ENCODE measurements around the gene TADA3. TPM values are rescaled to one million over a fixed set of nuclear protein-coding genes. Genes with fewer than 3 reads are reported as not detected.
A peak's percentile ranks its signal among the peaks of the same experiment; 100 is the strongest.
"Not testable (repeated sequence)": the region's sequence is repeated elsewhere in the genome, so short reads cannot be mapped to it uniquely, and the experiment has no call there.

The TADA3 gene
- total RNA-seq, 3 donors from 2014 or later, result 39.3 to 42.0 (median 40.2) TPM

DNA sequence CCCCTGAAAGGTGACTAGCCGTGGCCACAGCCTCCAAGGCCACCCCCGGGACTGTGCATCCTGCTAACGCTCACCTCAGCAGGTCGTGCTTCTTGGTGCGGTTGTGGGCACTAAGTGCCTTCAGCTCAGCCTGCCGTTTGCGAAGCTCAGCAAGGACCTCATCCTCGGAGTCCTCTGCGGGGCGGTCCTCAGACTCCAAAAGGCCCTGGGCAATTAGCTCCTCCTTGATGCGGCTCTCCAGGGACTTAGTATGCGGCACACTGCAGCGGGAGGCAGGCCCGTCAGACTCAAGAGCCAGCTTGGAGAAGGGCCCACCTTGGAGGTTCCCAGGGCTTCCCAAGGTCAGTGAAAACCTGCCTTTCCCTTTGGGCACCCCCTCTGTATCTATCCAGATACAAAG is 8.3 kb downstream of the TADA3 start:
- peaks cover 40% of the 10 kb centered on the region for H3K36me3 Mint-ChIP-seq (ENCODE audit: insufficient read depth)
- no peak for DNase-seq
- no peak overlapping the region for H3K4me3 Mint-ChIP-seq
- no peaks in the 10 kb centered on the region for H3K9me3 Mint-ChIP-seq
- peaks cover 48% of the 10 kb centered on the region for H3K4me1 Mint-ChIP-seq (ENCODE audit: low read depth)
- H3K27me3 Mint-ChIP-seq (ENCODE audit: low read depth), result no peaks in the 10 kb centered on the region
- ATAC-seq, result no peak

GRCh38 chr3:9782770-9783169 is 9.5 kb downstream of the TADA3 start:
- Mint-ChIP-seq H3K4me1 (ENCODE audit: low read depth) (peaks cover 58% of the 10 kb centered on the region), H3K4me3 (no peak overlapping the region), H3K27me3 (ENCODE audit: low read depth) (no peaks in the 10 kb centered on the region), H3K36me3 (ENCODE audit: insufficient read depth) (peaks cover 36% of the 10 kb centered on the region), H3K9me3 (no peaks in the 10 kb centered on the region)
- DNase-seq (no peak), ATAC-seq (no peak)

DNA sequence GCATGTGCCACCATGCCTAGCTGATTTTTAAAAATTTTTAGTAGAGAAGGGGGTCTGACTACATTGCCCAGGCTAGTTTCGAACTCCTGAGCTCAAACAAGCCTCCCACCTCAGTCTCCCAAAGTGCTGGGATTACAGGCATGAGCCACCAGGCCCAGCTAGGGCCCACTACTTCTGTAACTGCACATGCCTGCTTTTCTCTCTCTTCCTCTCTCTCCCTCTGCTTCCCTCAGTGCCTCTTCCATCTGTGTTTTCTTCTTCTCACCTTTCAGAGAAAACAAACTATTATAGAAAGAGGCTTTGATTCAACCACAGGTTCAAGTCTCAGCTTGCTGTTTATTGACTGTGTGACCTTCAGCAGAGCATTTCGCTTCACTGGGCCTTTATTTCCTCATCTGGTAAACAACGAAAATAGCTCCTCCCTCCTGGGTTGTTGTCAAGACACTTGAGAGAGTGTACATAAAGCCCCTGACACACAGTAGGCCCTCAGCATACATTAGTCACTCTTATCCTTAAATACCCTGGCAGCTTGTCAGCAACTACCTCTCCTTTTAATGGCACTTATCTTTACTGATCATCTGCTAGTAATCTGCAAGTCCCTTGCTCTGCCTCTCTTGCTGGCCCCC is 10.2 kb downstream of the TADA3 start:
- ATAC-seq, result no peak
- Mint-ChIP-seq H3K4me1 (ENCODE audit: low read depth) (peaks cover 58% of the 10 kb centered on the region), H3K4me3 (no peak overlapping the region), H3K27me3 (ENCODE audit: low read depth) (no peaks in the 10 kb centered on the region), H3K9me3 (no peaks in the 10 kb centered on the region), H3K36me3 (ENCODE audit: insufficient read depth) (peaks cover 30% of the 10 kb centered on the region)
- no peak for DNase-seq

DNA sequence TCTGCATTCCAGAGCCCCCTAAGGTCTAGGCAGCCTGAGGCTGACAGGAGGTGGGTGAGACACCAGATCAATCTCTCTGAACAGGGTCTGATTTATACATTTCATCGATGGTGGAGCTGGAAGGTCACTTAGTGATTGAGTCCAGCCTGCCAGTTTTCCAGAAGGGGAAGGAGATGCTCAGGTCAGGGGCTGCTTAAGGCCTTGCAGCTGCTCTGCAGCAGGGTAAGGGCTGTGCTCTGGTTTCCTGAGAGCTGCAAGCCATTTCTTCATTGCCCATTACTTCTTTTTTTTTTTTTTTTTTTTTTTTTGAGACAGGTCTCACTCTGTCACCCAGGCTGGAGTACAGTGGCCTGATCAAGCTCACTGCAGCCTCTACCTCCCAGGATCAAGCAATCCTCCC is 10.7 kb downstream of the TADA3 start:
- no peak for DNase-seq
- H3K4me3 Mint-ChIP-seq, result no peak overlapping the region

DNA sequence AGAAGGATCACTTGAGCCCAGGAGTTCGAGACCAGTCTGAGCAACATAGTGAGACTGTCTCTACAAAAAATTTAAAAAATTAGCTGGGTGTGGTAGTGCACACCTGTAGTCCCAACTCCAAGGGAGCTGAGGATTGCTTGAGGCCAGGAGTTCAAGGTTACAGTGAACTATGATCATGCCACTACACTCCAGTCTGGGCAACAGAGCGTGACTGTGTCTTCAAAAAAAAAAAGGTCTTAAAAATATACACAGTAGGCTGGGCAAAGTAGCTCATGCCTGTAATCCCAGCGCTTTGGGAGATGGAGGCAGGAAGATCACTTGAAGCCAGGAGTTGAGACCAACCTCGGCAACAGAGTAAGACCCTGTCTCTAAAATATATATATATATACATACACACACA is 11.4 kb downstream of the TADA3 start:
- H3K36me3 Mint-ChIP-seq (ENCODE audit: insufficient read depth), result peaks cover 20% of the 10 kb centered on the region
- H3K4me3 Mint-ChIP-seq, result no peak overlapping the region
- H3K4me1 Mint-ChIP-seq (ENCODE audit: low read depth), result peaks cover 61% of the 10 kb centered on the region
- ATAC-seq, result no peak
- no peaks in the 10 kb centered on the region for H3K9me3 Mint-ChIP-seq
- DNase-seq, result no peak
- H3K27me3 Mint-ChIP-seq (ENCODE audit: low read depth), result no peaks in the 10 kb centered on the region

More for the DNA sequence above, 10.7 kb downstream of the TADA3 start:
- Mint-ChIP-seq H3K9me3 (no peaks in the 10 kb centered on the region), H3K4me1 (ENCODE audit: low read depth) (peaks cover 60% of the 10 kb centered on the region), H3K36me3 (ENCODE audit: insufficient read depth) (peaks cover 26% of the 10 kb centered on the region), H3K27me3 (ENCODE audit: low read depth) (no peaks in the 10 kb centered on the region)
- no peak for ATAC-seq

DNA sequence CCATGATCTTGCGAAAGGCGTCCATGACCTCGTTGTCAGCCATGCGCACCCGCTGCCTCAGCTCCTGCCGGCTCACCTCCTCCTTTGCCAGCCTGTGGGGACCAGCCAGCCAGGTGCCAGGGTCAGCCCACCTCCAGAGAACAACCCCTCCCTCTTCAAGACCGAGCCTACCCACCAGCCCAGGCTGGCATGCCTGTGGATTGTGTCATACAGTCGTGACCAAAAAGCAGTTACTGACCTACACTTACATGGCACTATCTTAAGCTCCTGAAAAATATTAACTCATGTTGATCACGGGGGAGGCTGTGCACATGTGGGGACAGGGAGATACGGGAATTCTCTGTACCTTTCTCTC is 11.8 kb downstream of the TADA3 start:
- Mint-ChIP-seq H3K36me3 (ENCODE audit: insufficient read depth) (peaks cover 17% of the 10 kb centered on the region), H3K9me3 (no peaks in the 10 kb centered on the region), H3K4me3 (peak overlapping the region; percentile 40), H3K4me1 (ENCODE audit: low read depth) (peaks cover 61% of the 10 kb centered on the region), H3K27me3 (ENCODE audit: low read depth) (no peaks in the 10 kb centered on the region)
- no peak for DNase-seq
- ATAC-seq, result no peak

DNA sequence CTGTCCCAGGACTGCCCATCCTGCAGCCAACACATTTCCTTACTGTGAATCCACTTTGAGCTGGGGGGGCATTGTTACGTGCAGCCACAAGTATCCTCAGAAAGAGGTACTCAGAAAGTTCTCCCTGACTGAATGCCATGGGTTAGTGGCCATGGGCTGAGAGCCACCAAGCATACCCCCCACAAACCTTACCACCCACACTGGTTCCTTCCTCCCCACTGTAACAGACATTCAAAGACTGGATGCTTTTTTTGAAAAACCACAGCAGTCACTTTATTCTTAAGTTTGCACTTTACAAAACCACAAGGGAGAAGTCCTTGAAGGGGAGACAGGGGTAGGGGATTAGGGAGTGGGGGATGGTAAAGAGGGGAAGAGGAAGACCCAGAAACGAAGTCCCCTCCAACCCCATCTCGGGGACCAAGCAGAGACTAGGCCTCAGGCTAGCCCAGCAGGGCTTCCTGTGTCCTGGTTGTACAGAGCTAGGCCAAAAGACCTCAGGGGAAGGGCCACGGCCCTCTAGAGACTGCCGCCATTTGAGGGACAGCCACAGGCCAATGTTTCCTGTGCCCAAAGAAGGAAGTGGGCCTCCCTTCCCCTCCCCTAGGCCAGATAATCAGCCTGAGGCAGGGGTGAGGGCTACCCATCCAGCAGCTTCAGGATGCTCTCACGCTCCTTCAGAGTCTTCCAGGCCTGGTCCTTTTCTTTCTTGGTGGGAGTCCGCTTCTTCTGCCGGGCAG is 12.4 kb downstream of the TADA3 start:
- peaks cover 16% of the 10 kb centered on the region for H3K36me3 Mint-ChIP-seq (ENCODE audit: insufficient read depth)
- peak overlapping the region; percentile 40 for H3K4me3 Mint-ChIP-seq
- H3K27me3 Mint-ChIP-seq (ENCODE audit: low read depth), result no peaks in the 10 kb centered on the region
- H3K9me3 Mint-ChIP-seq, result no peaks in the 10 kb centered on the region
- peaks cover 61% of the 10 kb centered on the region for H3K4me1 Mint-ChIP-seq (ENCODE audit: low read depth)
- no peak for DNase-seq
- peak; percentile 22 to 37 for ATAC-seq

DNA sequence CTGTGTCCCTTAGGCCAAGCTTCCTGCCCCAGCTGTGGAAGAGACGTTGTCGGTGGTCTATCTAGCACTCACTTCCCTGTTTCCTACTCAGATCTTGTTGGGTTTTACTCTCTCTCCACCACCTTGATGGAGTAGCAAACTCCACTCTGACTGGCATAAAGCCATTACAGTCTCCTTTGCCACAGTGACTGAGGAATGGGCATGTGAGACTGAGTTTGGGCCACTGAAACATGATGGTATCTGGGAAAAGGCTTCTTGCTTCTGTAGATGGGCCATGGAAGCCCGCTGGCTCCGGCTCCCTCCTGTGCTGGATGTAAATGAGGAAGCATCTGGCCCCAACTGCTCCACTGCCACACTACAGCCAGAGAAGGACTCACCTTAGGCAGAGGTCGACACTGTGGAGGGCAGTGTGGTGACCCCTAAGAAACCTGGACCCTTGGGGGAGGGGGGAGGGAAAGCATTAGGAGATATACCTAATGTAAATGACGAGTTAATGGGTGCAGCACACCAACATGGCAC is 13.1 kb downstream of the TADA3 start:
- Mint-ChIP-seq H3K36me3 (ENCODE audit: insufficient read depth) (peaks cover 15% of the 10 kb centered on the region), H3K27me3 (ENCODE audit: low read depth) (no peaks in the 10 kb centered on the region), H3K4me1 (ENCODE audit: low read depth) (peaks cover 61% of the 10 kb centered on the region), H3K9me3 (no peaks in the 10 kb centered on the region), H3K4me3 (peak overlapping the region; percentile 46)
- DNase-seq, result no peak
- no peak for ATAC-seq

GRCh38 chr3:9778143-9779074 is 13.9 kb downstream of the TADA3 start:
- Mint-ChIP-seq H3K36me3 (ENCODE audit: insufficient read depth) (peaks cover 12% of the 10 kb centered on the region), H3K4me1 (ENCODE audit: low read depth) (peaks cover 61% of the 10 kb centered on the region), H3K27me3 (ENCODE audit: low read depth) (no peaks in the 10 kb centered on the region), H3K4me3 (peak overlapping the region; percentile 46), H3K9me3 (no peaks in the 10 kb centered on the region)
- peak; percentile 90 to 94 for ATAC-seq
- DNase-seq, result peak; percentile 38

- DNase-seq, result no peak
- no peaks in the 10 kb centered on the region for H3K27me3 Mint-ChIP-seq (ENCODE audit: low read depth)
- H3K4me3 Mint-ChIP-seq, result peak overlapping the region; percentile 62
- H3K9me3 Mint-ChIP-seq, result no peaks in the 10 kb centered on the region
- peak; percentile 41 to 45 for ATAC-seq
- H3K36me3 Mint-ChIP-seq (ENCODE audit: insufficient read depth), result peaks cover 8% of the 10 kb centered on the region
- H3K4me1 Mint-ChIP-seq (ENCODE audit: low read depth), result peaks cover 59% of the 10 kb centered on the region
These were observed 14.6 kb downstream of the TADA3 start for GRCh38 chr3:9777694-9778021.

- DNase-seq (no peak), ATAC-seq (no peak)
- peaks cover 55% of the 10 kb centered on the region for H3K4me1 Mint-ChIP-seq (ENCODE audit: low read depth)
- H3K36me3 Mint-ChIP-seq (ENCODE audit: insufficient read depth), result peaks cover 5% of the 10 kb centered on the region
- H3K4me3 Mint-ChIP-seq, result peak overlapping the region; percentile 62
- H3K27me3 Mint-ChIP-seq (ENCODE audit: low read depth), result no peaks in the 10 kb centered on the region
- no peaks in the 10 kb centered on the region for H3K9me3 Mint-ChIP-seq
These were observed 15.2 kb downstream of the TADA3 start for GRCh38 chr3:9776896-9777693.

DNA sequence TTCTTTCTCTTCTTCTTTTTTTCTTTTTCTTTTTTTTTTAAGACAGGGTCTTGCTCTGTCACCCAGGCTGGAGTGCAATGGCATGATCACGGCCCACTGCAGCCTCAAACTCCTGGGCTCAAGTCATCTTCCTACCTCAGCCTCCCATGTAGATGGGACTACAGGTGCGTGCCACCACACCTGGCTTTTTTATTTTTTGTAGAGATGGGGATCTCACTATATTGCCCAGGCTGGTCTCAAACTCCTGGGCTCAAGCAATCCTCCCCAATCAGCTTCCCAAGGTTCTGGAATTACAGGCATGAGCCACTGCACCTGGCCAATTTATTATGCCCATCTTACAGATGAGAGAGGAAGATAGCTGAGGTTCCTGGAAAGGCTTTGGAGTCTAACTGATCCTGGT is 21.3 kb downstream of the TADA3 start:
- peak overlapping the region; percentile 61 for H3K4me3 Mint-ChIP-seq
- DNase-seq; H3K27me3 Mint-ChIP-seq (ENCODE audit: low read depth); H3K9me3 Mint-ChIP-seq; H3K36me3 Mint-ChIP-seq (ENCODE audit: insufficient read depth); ATAC-seq: not testable (repeated sequence)
- H3K4me1 Mint-ChIP-seq (ENCODE audit: low read depth), result peaks cover 21% of the 10 kb centered on the region

DNA sequence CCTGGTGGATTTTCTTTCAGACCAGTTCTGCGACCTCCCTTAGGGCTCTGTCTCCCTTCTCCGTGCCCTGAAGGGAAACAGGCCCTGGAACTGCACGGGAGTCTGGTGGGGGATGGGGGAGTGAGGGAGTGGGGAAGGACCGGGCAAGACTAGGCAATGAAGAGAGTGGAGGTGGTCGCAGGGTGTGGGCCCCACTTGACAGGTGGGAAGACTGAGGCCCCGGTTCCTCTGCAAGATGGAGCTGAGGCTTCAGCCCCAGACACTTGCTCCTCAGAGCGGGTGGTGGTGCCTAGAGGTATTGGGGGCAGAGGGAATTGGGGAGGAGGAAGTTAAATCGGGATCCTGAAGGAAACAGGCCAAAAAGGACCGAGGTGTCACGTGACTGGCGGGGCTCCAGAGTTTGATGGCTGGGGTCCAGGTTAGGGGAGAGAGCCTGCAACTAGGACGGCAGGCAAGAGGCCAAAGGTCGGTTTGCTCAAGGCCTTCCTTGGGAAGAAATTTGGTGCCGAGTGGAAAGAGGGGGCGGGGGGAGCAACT is 21.9 kb downstream of the TADA3 start:
- no peak for ATAC-seq
- Mint-ChIP-seq H3K9me3 (no peaks in the 10 kb centered on the region), H3K27me3 (ENCODE audit: low read depth) (no peaks in the 10 kb centered on the region), H3K4me1 (ENCODE audit: low read depth) (peaks cover 19% of the 10 kb centered on the region), H3K36me3 (ENCODE audit: insufficient read depth) (no peaks in the 10 kb centered on the region), H3K4me3 (peak overlapping the region; percentile 71)
- DNase-seq, result no peak
